A549 (cell line): Measurements from ENCODE around the gene CLASP2.

Experiments
- CEBPB ChIP-seq, 2 experiments: fragments of >200 bp in 1 of 2; sonication (Bioruptor Twin) in 1 of 2; formaldehyde crosslinking in 1 of 2; IDR thresholded peaks; 2 replicates each; pipeline ENCODE4 v1.6.1; 2012 to 2016
- CTCF ChIP-seq: fragments of >200 bp; sonication (Bioruptor Twin); formaldehyde crosslinking; IDR thresholded peaks from 3 replicates; pipeline ENCODE4 v1.5.1; 2016
- EP300 ChIP-seq, 2 experiments: fragments of >200 bp; sonication (Bioruptor Twin); formaldehyde crosslinking; IDR thresholded peaks; 2 replicates in 1 of 2; 3 replicates in 1 of 2; pipeline ENCODE4 v1.6.1; 2016 to 2017
- FOSL2 ChIP-seq, 2 experiments: fragments of 450-650 bp in 1 of 2; fragments of >200 bp in 1 of 2; sonication (Bioruptor Twin) in 1 of 2; formaldehyde crosslinking; IDR thresholded peaks; 2 replicates each; pipeline versions ENCODE4 v1.5.0 to v1.6.1; 2016 to 2020; ENCODE audit warnings: mild to moderate bottlenecking in 1 of 2, moderate library complexity in 1 of 2
- HDAC2 ChIP-seq: fragments of 200-600 bp; sonication (generic); IDR thresholded peaks from 2 replicates; pipeline ENCODE4 v1.6.1; 2016
- MAFK ChIP-seq: fragments of 450-650 bp; IDR thresholded peaks from 2 replicates; pipeline ENCODE4 v1.6.1; 2014; ENCODE audit not compliant: partially characterized antibody

GRCh38 chr3:33578325-33579177 lies 139.5 kb downstream of the CLASP2 start:
- no peak for TF ChIP-seq CTCF
- TF ChIP-seq EP300 (IDR thresholded peaks at IDR 0.05): no peak
- peak; percentile 33; the same call in 1 of the 2 replicates for TF ChIP-seq FOSL2 (IDR thresholded peaks at IDR 0.05)
- peak; percentile 77 for TF ChIP-seq FOSL2 (CRISPR knock-in tag; IDR thresholded peaks at IDR 0.05)
- no peak for TF ChIP-seq HDAC2
- peak; percentile 59 for TF ChIP-seq MAFK
- TF ChIP-seq CEBPB (IDR thresholded peaks at IDR 0.05): no peak
